ENCODE results near the gene IPO9. TPM values are rescaled to one million over a fixed set of nuclear protein-coding genes. Genes with fewer than 3 reads are reported as not detected.

The IPO9 gene
- polyA plus RNA-seq, 1 experiment: 55.5 TPM

GRCh38 chr1:201918343-201918742 lies 89.4 kb downstream of the IPO9 start:
- no peak for TF ChIP-seq CTCF (IDR thresholded peaks at IDR 0.05; ENCODE audit: low read depth, low read length)
- POLR2A ChIA-PET: interaction anchor here (2.8 kb wide), 1 partner anchor 14 kb away, joined by 22 read pairs; no protein-coding TSS in a partner anchor
- no peaks in the 10 kb centered on the region for H3K9me3 ChIP-seq (ENCODE audit: control insufficient read depth, insufficient read depth, low read length)
- peak overlapping the region; percentile 93 for H3K27ac ChIP-seq (ENCODE audit: low read depth, low read length)
- DNase-seq (ENCODE audit: low read depth, low spot score): no peak
- no peaks in the 10 kb centered on the region for H3K27me3 ChIP-seq (ENCODE audit: control insufficient read depth, insufficient read depth, low read length)
- CTCF ChIA-PET: interaction anchor here (1.5 kb wide), 1 partner anchor 23 kb away, joined by 6 read pairs; no protein-coding TSS in a partner anchor
- H3K4me3 ChIP-seq (ENCODE audit: low read depth, low read length): no peak overlapping the region

GRCh38 chr1:201921952-201922558 lies 93.1 kb downstream of the IPO9 start:
- H3K4me3 ChIP-seq (ENCODE audit: low read depth, low read length): no peak overlapping the region
- ChIA-PET CTCF (no interaction called here), POLR2A (no interaction called here)
- no peak for DNase-seq (ENCODE audit: low read depth, low spot score)
- H3K9me3 ChIP-seq (ENCODE audit: control insufficient read depth, insufficient read depth, low read length): no peaks in the 10 kb centered on the region
- no peak for TF ChIP-seq CTCF (IDR thresholded peaks at IDR 0.05; ENCODE audit: low read depth, low read length)
- no peaks in the 10 kb centered on the region for H3K27me3 ChIP-seq (ENCODE audit: control insufficient read depth, insufficient read depth, low read length)
- H3K27ac ChIP-seq (ENCODE audit: low read depth, low read length): no peak overlapping the region

- TF ChIP-seq CTCF (IDR thresholded peaks at IDR 0.05; ENCODE audit: low read depth, low read length): no peak
- Histone ChIP-seq H3K27ac (ENCODE audit: low read depth, low read length) (no peak overlapping the region), H3K4me3 (ENCODE audit: low read depth, low read length) (no peak overlapping the region), H3K9me3 (ENCODE audit: control insufficient read depth, insufficient read depth, low read length) (no peaks in the 10 kb centered on the region), H3K27me3 (ENCODE audit: control insufficient read depth, insufficient read depth, low read length) (no peaks in the 10 kb centered on the region)
- POLR2A ChIA-PET: no interaction called here
- DNase-seq (ENCODE audit: low read depth, low spot score): no peak
- CTCF ChIA-PET: no interaction called here
Observed at GRCh38 chr1:201925301-201925567, 96.3 kb downstream of the IPO9 start.

- H3K4me3 ChIP-seq (ENCODE audit: low read depth, low read length): no peak overlapping the region
- no peak for DNase-seq (ENCODE audit: low read depth, low spot score)
- peak overlapping the region; percentile 65 for H3K27ac ChIP-seq (ENCODE audit: low read depth, low read length)
- TF ChIP-seq CTCF (IDR thresholded peaks at IDR 0.05; ENCODE audit: low read depth, low read length): no peak
- H3K9me3 ChIP-seq (ENCODE audit: control insufficient read depth, insufficient read depth, low read length): no peaks in the 10 kb centered on the region
- ChIA-PET CTCF (no interaction called here), POLR2A (interaction anchor here (1.2 kb wide), 1 partner anchor 9 kb away, joined by 4 read pairs; no protein-coding TSS in a partner anchor)
- H3K27me3 ChIP-seq (ENCODE audit: control insufficient read depth, insufficient read depth, low read length): no peaks in the 10 kb centered on the region
Observed at GRCh38 chr1:201925981-201926645, 97.2 kb downstream of the IPO9 start.

GRCh38 chr1:201928266-201928665 lies 99.3 kb downstream of the IPO9 start:
- POLR2A ChIA-PET: interaction anchor here (1.5 kb wide), 1 partner anchor 9 kb away, joined by 4 read pairs; no protein-coding TSS in a partner anchor
- no peak overlapping the region for H3K27ac ChIP-seq (ENCODE audit: low read depth, low read length)
- H3K9me3 ChIP-seq (ENCODE audit: control insufficient read depth, insufficient read depth, low read length): no peaks in the 10 kb centered on the region
- TF ChIP-seq CTCF (IDR thresholded peaks at IDR 0.05; ENCODE audit: low read depth, low read length): no peak
- DNase-seq (ENCODE audit: low read depth, low spot score): no peak
- CTCF ChIA-PET: interaction anchor here (1.7 kb wide), 1 partner anchor 10 kb away, joined by 4 read pairs; no protein-coding TSS in a partner anchor
- no peaks in the 10 kb centered on the region for H3K27me3 ChIP-seq (ENCODE audit: control insufficient read depth, insufficient read depth, low read length)
- no peak overlapping the region for H3K4me3 ChIP-seq (ENCODE audit: low read depth, low read length)

Measured in AG04450 (cell line).